Right lobe of liver (tissue), 6 donors: ENCODE results near the gene SCNN1A. TPM values are rescaled to one million over a fixed set of nuclear protein-coding genes. Genes with fewer than 3 reads are reported as not detected.

ENCODE experiments used
- ATAC-seq, 4 donors: fragments of 200-7000 bp; cut with Tn5 transposase; one replicate each; pipeline ENCODE4 v1.9.1; 2020; ENCODE audit warnings: mild to moderate bottlenecking in 4 of 4, moderate library complexity in 4 of 4
- DNase-seq, 3 donors: peaks; one replicate each; pipeline ENCODE4 v3.0.0-alpha.2; 2020
- H3K27ac ChIP-seq, 3 donors: fragments of 200-600 bp; one replicate each; pipeline ENCODE4 v1.8.0; 2022
- H3K27me3 ChIP-seq, 2 donors: fragments of 200-600 bp; one replicate each; pipeline ENCODE4 v1.8.0; 2022
- H3K36me3 ChIP-seq, 4 donors: fragments of 200-600 bp; sonication (generic) in 1 of 4; one replicate each; pipeline versions ENCODE4 v1.5.1 to v1.8.0; 2017 to 2022; ENCODE audit warnings: control low read depth in 1 of 4
- H3K4me1 ChIP-seq, 4 donors: fragments of 200-600 bp; sonication (generic) in 1 of 4; one replicate each; pipeline versions ENCODE4 v1.5.1 to v1.8.0; 2017 to 2022; ENCODE audit warnings: control low read depth in 1 of 4
- H3K4me3 ChIP-seq, 3 donors: fragments of 200-600 bp; one replicate each; pipeline ENCODE4 v1.8.0; 2022
- H3K9me3 ChIP-seq, 4 donors: fragments of 200-600 bp; sonication (generic) in 1 of 4; one replicate each; pipeline versions ENCODE4 v1.5.1 to v1.8.0; 2017 to 2022; ENCODE audit warnings: control low read depth in 1 of 4
- POLR2A ChIP-seq: fragments of 450-650 bp; IDR thresholded peaks from one replicate; pipeline ENCODE4 v1.6.1; 2017; ENCODE audit warnings: antibody characterized with exemption, mild to moderate bottlenecking
- WGBS: methylation state at CpG from one replicate; pipeline ENCODE4 v1.1.6; 2018; ENCODE audit warnings: low coverage, low lambda C conversion rate; ENCODE audit not compliant: insufficient coverage; ENCODE audit errors: missing lambda C conversion rate; 5-methylcytosine and 5-hydroxymethylcytosine counted together
- intact Hi-C, 2 donors: fragments of 100-400 bp; cut with DNase I; formaldehyde crosslinking; loops; one replicate each; pipeline versions ENCODE4 v1.11.2 to v1.14.1; 2022
- total RNA-seq, 6 experiments: library from RNA; depleted of rRNA in 2 of 6; stranded (reverse); fragments of >200 nt in 2 of 6; fragmentation: NEBNext Ultra II Directional in 3 of 6; extraction: Animal tissue kit (Norgen Biotek cat#: 25700) in 3 of 6; gene quantifications; one replicate each; pipeline versions ENCODE4 v1.1.0 to v1.2.4, GENCODE V29; 2016 to 2023
- TF ChIP-seq, protein P1 (sequence below), 4 donors: fragments of 200-600 bp in 3 of 4; fragments of 450-650 bp in 1 of 4; IDR thresholded peaks; one replicate each; pipeline versions ENCODE4 v1.5.1 to v1.8.0; 2016 to 2022; ENCODE audit warnings: antibody characterized with exemption in 4 of 4, mild to moderate bottlenecking in 2 of 4
- donor health status: DM: no; HTN: yes; CAD: no.
- donor health status: DM: no; HTN: no; CAD: no.
- donor health status: DM: no; HTN: no; CAD: no.
- donor health status: DM: no; HTN: yes; CAD: no.
- donor health status: DM: no; HTN: yes; CAD: no.

The SCNN1A gene
- total RNA-seq, 6 experiments from 2014 or later, result 2.1 to 9.5 (median 6.0) TPM

DNA sequence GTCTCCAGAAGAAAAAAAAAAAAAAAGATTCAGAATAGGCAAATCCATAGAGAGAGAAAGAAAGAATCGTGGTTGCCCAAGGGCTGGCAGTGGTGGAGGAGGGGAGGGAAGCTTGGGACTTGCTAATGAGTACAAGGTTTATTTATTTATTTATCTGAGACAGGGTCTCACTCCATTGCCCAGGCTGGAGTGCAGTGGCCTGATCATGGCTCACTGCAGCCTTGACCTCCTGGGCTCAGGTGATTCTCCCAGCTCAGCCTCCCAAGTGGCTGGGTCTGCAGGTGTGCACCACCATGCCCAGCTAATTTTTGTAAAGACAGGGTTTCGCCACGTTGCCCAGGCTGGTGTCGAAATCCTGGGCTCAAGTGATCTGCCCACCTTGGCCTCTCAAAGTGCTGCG lies 23.7 kb downstream of the SCNN1A start:
- intact Hi-C loops, result no loop called here
- no peak overlapping the region for H3K4me3 ChIP-seq
- no peaks in the 10 kb centered on the region for H3K36me3 ChIP-seq
- no peak overlapping the region for H3K27ac ChIP-seq
- no peaks in the 10 kb centered on the region for H3K27me3 ChIP-seq
- TF ChIP-seq POLR2A, result no peak
- TF ChIP-seq, protein P1, sequence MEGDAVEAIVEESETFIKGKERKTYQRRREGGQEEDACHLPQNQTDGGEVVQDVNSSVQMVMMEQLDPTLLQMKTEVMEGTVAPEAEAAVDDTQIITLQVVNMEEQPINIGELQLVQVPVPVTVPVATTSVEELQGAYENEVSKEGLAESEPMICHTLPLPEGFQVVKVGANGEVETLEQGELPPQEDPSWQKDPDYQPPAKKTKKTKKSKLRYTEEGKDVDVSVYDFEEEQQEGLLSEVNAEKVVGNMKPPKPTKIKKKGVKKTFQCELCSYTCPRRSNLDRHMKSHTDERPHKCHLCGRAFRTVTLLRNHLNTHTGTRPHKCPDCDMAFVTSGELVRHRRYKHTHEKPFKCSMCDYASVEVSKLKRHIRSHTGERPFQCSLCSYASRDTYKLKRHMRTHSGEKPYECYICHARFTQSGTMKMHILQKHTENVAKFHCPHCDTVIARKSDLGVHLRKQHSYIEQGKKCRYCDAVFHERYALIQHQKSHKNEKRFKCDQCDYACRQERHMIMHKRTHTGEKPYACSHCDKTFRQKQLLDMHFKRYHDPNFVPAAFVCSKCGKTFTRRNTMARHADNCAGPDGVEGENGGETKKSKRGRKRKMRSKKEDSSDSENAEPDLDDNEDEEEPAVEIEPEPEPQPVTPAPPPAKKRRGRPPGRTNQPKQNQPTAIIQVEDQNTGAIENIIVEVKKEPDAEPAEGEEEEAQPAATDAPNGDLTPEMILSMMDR (IDR thresholded peaks at IDR 0.05), result no peak
- DNase-seq (no peak), ATAC-seq (no peak)
- H3K9me3 ChIP-seq, result no peaks in the 10 kb centered on the region
- H3K4me1 ChIP-seq, result peaks cover 0 to 4% (median 0%) of the 10 kb centered on the region in 4 donors
- WGBS, result 59% methylated on average over 3 of the region's 5 CpGs

DNA sequence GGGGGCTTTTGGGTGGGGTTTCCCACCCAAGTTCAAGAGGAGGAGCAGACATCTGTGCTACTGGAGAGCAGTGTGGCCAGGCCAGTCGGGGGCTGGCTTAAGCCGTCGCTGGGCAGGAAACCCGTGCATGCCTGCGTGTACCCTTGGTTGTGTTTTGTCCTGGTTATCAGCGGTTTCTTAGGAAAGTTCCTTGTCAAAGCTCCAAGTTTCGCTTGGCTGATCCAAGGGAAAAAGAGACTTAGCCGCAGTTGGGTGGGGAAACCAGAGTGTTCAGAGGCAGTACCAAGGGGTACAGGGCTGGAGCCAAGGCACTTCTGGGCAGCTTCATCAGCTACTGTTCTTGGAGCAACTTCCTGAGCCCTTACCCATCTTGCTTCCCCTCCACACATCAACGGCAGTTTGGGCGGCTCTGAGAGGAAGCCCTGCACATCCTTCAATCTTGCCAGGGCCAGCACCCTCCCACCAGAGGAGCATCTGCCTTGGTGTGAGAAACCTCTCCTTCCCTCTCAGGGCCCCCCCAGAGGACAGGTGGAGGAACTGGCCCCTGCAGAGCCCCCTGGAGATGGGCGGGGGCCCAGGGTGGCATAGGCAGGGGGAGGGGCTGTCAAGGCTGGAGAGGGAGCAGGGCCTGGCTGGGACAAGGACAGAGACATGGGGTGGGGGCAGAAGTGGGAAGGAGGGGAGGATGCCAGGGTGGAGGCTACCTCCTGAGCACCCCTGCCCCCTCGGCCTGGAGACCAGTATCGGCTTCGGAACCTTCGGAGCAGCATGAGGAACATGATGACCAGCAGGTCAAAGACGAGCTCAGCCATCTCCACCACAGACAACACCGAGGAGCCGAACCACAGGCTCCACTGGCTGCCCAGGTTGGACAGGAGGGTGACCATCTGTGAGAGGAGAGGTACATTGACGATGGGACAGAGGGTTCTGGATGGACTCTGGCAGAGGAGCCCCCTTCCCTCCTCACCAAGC lies 27.7 kb downstream of the SCNN1A start:
- peaks cover 0 to 11% (median under 1%) of the 10 kb centered on the region in 4 donors for H3K4me1 ChIP-seq
- H3K27ac ChIP-seq, result peak overlapping the region in 2 of 3 donors; percentile 33 to 66
- WGBS, result 45% methylated on average over 10 of the region's 19 CpGs
- no peak overlapping the region for H3K4me3 ChIP-seq
- no peaks in the 10 kb centered on the region for H3K27me3 ChIP-seq
- no peaks in the 10 kb centered on the region for H3K9me3 ChIP-seq
- peak in 2 of 3 donors; percentile 46 to 64 for DNase-seq
- no peaks in the 10 kb centered on the region for H3K36me3 ChIP-seq
- TF ChIP-seq, protein P1 (IDR thresholded peaks at IDR 0.05), result no peak
- TF ChIP-seq POLR2A, result no peak
- ATAC-seq, result peak; percentile 46 to 70 (median 63)
- intact Hi-C loops, result no loop called here

DNA sequence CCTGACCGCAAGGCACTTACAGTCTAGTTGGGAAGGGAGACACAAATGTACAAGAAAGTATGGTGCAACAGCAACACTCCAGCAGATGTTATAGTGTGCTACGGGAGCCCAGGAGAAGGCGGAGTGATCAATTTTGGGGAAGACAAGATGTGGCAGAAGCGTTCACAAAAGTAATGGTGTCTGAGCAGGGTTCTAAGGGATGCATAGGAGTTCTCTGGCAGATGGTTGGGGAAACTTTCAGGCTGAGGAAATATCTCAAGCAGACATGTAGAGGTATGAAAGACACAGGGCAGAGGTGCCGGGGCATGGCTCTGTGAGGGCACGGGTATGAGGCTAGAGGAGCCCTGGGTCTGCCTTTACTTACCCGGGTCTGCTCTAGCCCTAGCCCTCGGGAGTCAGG lies 28.4 kb downstream of the SCNN1A start:
- H3K4me1 ChIP-seq, result peaks cover 0 to 17% (median 7%) of the 10 kb centered on the region in 4 donors
- no peak overlapping the region for H3K4me3 ChIP-seq
- intact Hi-C loops, result no loop called here
- DNase-seq (no peak), ATAC-seq (no peak)
- H3K27ac ChIP-seq, result peak overlapping the region in 2 of 3 donors; percentile 33 to 60
- no peaks in the 10 kb centered on the region for H3K9me3 ChIP-seq
- 95% methylated on average over 4 of the region's 8 CpGs for WGBS
- no peak for TF ChIP-seq POLR2A
- no peaks in the 10 kb centered on the region for H3K36me3 ChIP-seq
- H3K27me3 ChIP-seq, result no peaks in the 10 kb centered on the region

DNA sequence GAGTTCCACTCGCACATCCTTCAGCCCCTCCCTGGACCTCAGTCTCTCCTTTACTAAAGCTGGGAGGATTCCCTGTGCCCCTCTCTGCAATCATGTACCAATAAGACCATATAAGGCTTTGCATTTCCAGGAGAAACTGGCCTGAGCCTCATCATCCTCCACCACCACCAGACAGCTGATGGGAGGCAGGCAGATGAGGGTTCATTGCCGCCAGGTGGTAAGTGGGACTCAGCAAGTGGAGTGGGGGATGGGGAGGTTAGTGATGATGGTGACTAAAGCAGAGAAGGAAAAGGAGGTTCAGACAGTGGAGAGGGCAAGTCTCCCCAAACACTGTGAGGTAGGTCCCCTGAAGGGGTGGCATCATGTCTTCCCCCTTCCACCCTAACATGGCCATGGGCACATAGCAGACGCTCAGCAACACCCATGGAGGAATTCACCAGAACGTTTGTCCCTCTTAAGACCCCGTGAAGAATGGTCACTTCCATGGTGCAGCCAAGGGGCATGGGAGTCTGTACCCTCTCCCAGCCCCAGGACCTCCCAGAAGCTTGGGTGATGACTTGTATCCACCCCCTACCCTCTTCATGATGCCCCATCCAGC lies 29.0 kb downstream of the SCNN1A start:
- no peak overlapping the region for H3K4me3 ChIP-seq
- DNase-seq (no peak), ATAC-seq (no peak)
- H3K27ac ChIP-seq, result peak overlapping the region in 1 of 3 donors; percentile 31
- TF ChIP-seq, protein P1 (IDR thresholded peaks at IDR 0.05), result no peak
- no peak for TF ChIP-seq POLR2A
- WGBS, result 100% methylated on average over 1 of the region's 5 CpGs
- H3K36me3 ChIP-seq, result no peaks in the 10 kb centered on the region
- peaks cover 0 to 14% (median 7%) of the 10 kb centered on the region in 4 donors for H3K4me1 ChIP-seq
- H3K27me3 ChIP-seq, result no peaks in the 10 kb centered on the region
- H3K9me3 ChIP-seq, result no peaks in the 10 kb centered on the region
- intact Hi-C loops, result no loop called here
